GM12892 (cell line): ENCODE results near the gene TOMM20.

ENCODE experiments used
- POLR2A ChIP-seq: IDR thresholded peaks from 2 replicates; pipeline ENCODE4 v1.6.1; 2011; ENCODE audit warnings: low read depth, low read length, control low read depth
- POLR2AphosphoS5 ChIP-seq: IDR thresholded peaks from 2 replicates; pipeline ENCODE4 v1.6.1; 2011; ENCODE audit warnings: low read depth, low read length, control low read depth
- TAF1 ChIP-seq: IDR thresholded peaks from 2 replicates; pipeline ENCODE4 v1.6.1; 2011; ENCODE audit warnings: low read depth, mild to moderate bottlenecking, control low read depth, low read length, borderline replicate concordance

DNA sequence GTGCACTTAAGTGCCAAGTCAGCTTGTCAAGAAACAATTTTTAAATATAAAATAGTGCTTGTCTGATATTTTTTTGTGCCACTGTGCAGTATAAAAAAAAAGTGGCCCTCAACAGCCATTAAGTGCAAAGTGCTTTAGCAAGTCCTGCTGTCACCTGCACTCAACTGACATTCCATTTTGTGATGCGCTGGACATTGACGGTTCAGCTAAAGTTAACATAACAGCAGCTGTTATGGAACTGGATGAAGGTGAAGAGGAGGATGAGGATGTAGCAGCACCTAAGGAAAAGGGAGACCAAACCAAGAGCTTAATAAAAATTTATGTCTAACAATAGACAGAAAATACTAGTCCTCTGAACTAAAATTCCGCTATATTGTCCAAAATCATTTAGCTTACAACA, 39.7 kb upstream of the TOMM20 start:
- TF ChIP-seq POLR2A, result no peak
- no peak for TF ChIP-seq POLR2AphosphoS5
- TF ChIP-seq TAF1, result no peak
